WTC11 (cell line): ENCODE data around the gene CPNE4. TPM values are rescaled to one million over a fixed set of nuclear protein-coding genes. Genes with fewer than 3 reads are reported as not detected.

ENCODE experiments used
- ATAC-seq: fragments of 200-7000 bp; cut with Tn5 transposase; 2 replicates; pipeline ENCODE4 v1.10.0; 2021; ENCODE audit warnings: mild to moderate bottlenecking, moderate library complexity
- CTCF ChIA-PET: fragments of 300-600 bp; sonication (Branson Sonifier 250); formaldehyde crosslinking; loops from one replicate; lab custom pipeline; 2021; ENCODE audit warnings: antibody characterized with exemption; lab: Charles Lee
- POLR2A ChIA-PET: fragments of 350-600 bp; sonication (Branson Sonifier 250); formaldehyde crosslinking; loops from one replicate; lab custom pipeline; 2021; ENCODE audit warnings: antibody characterized with exemption; lab: Charles Lee
- DNase-seq: peaks from one replicate; pipeline ENCODE4 v3.0.0; 2021; ENCODE audit warnings: low spot score
- H3K27ac Mint-ChIP-seq: 2 replicates; pipeline ENCODE4 v1.8.0; 2021; ENCODE audit warnings: mixed read lengths
- H3K27me3 Mint-ChIP-seq: 2 replicates; pipeline ENCODE4 v1.8.0; 2021; ENCODE audit warnings: low read depth, mild to moderate bottlenecking, moderate library complexity, mixed read lengths
- H3K36me3 Mint-ChIP-seq: 2 replicates; pipeline ENCODE4 v1.8.0; 2021; ENCODE audit warnings: mixed read lengths
- H3K4me1 Mint-ChIP-seq: 2 replicates; pipeline ENCODE4 v1.8.0; 2022; ENCODE audit warnings: mixed read lengths
- H3K4me3 Mint-ChIP-seq: 2 replicates; pipeline ENCODE4 v1.8.0; 2021; ENCODE audit warnings: mild to moderate bottlenecking, moderate library complexity, mixed read lengths
- H3K9me3 Mint-ChIP-seq: 2 replicates; pipeline ENCODE4 v1.8.0; 2021; ENCODE audit warnings: mixed read lengths
- ATF1 ChIP-seq: sonication (generic); formaldehyde crosslinking; IDR thresholded peaks from 2 replicates; pipeline ENCODE4 v1.8.1; 2023; ENCODE audit warnings: mild to moderate bottlenecking, moderate library complexity, missing genetic modification reagents
- CBFB ChIP-seq: sonication (generic); formaldehyde crosslinking; IDR thresholded peaks from 2 replicates; pipeline ENCODE4 v1.8.1; 2022; ENCODE audit warnings: mild to moderate bottlenecking, low read depth, missing genetic modification reagents
- CDX4 ChIP-seq: fragments of 250-450 bp; sonication (Bioruptor Pico); IDR thresholded peaks from 2 replicates; pipeline ENCODE4 v1.9.0; 2021; ENCODE audit warnings: moderate library complexity, mild to moderate bottlenecking, inconsistent platforms, borderline replicate concordance
- CREB1 ChIP-seq: sonication (generic); formaldehyde crosslinking; IDR thresholded peaks from 2 replicates; pipeline ENCODE4 v1.8.0; 2023; ENCODE audit warnings: mild to moderate bottlenecking, missing genetic modification reagents
- CREM ChIP-seq: sonication (generic); formaldehyde crosslinking; IDR thresholded peaks from 2 replicates; pipeline ENCODE4 v1.8.1; 2022; ENCODE audit warnings: mild to moderate bottlenecking, missing genetic modification reagents, moderate library complexity
- E2F4 ChIP-seq: sonication (generic); formaldehyde crosslinking; IDR thresholded peaks from 2 replicates; pipeline ENCODE4 v1.8.1; 2022; ENCODE audit warnings: low read depth, mild to moderate bottlenecking, moderate library complexity, missing genetic modification reagents, borderline replicate concordance
- E2F5 ChIP-seq: sonication (generic); formaldehyde crosslinking; IDR thresholded peaks from 2 replicates; pipeline ENCODE4 v1.8.1; 2022; ENCODE audit warnings: mild to moderate bottlenecking, moderate library complexity, missing genetic modification reagents
- ERG ChIP-seq: fragments of 250-450 bp; sonication (Bioruptor Pico); IDR thresholded peaks from 2 replicates; pipeline ENCODE4 v1.8.0; 2021; ENCODE audit warnings: mild to moderate bottlenecking
- FOXJ3 ChIP-seq: sonication (generic); formaldehyde crosslinking; IDR thresholded peaks from 2 replicates; pipeline ENCODE4 v1.9.0; 2021; ENCODE audit warnings: missing genetic modification reagents, mild to moderate bottlenecking, borderline replicate concordance
- FOXP1 ChIP-seq: sonication (generic); formaldehyde crosslinking; IDR thresholded peaks from 2 replicates; pipeline ENCODE4 v1.8.0; 2022; ENCODE audit warnings: missing genetic modification reagents, mild to moderate bottlenecking, moderate library complexity, borderline replicate concordance
- GRHL2 ChIP-seq: fragments of 250-450 bp; sonication (Bioruptor Pico); IDR thresholded peaks from 2 replicates; pipeline ENCODE4 v1.8.0; 2022; ENCODE audit warnings: mild to moderate bottlenecking, moderate library complexity; ENCODE audit not compliant: insufficient replicate concordance, severe bottlenecking
- GTF2I ChIP-seq: fragments of 250-450 bp; sonication (Bioruptor Pico); conservative IDR thresholded peaks from 2 replicates; pipeline ENCODE4 v1.4.0; 2021; ENCODE audit warnings: mild to moderate bottlenecking
- JUN ChIP-seq: sonication (generic); formaldehyde crosslinking; IDR thresholded peaks from 2 replicates; pipeline ENCODE4 v1.8.0; 2023; ENCODE audit warnings: mild to moderate bottlenecking, missing genetic modification reagents
- KAT7 ChIP-seq: sonication (generic); formaldehyde crosslinking; IDR thresholded peaks from 2 replicates; pipeline ENCODE4 v1.8.1; 2023; ENCODE audit warnings: missing genetic modification reagents, mild to moderate bottlenecking, borderline replicate concordance
- MAX ChIP-seq: sonication (generic); formaldehyde crosslinking; IDR thresholded peaks from 2 replicates; pipeline ENCODE4 v1.8.0; 2022; ENCODE audit warnings: mild to moderate bottlenecking, missing genetic modification reagents
- MXD4 ChIP-seq: fragments of 250-450 bp; sonication (Bioruptor Pico); IDR thresholded peaks from 2 replicates; pipeline ENCODE4 v1.8.0; 2021; ENCODE audit warnings: mild to moderate bottlenecking, moderate library complexity, borderline replicate concordance
- MYBL2 ChIP-seq: sonication (generic); formaldehyde crosslinking; IDR thresholded peaks from 2 replicates; pipeline ENCODE4 v1.8.1; 2023; ENCODE audit warnings: mild to moderate bottlenecking, moderate library complexity, missing genetic modification reagents
- NR3C1 ChIP-seq: sonication (generic); formaldehyde crosslinking; conservative IDR thresholded peaks from 2 replicates; pipeline ENCODE4 v1.8.1; 2023; ENCODE audit warnings: low read depth, mild to moderate bottlenecking, missing genetic modification reagents
- PRRX2 ChIP-seq: fragments of 250-450 bp; sonication (Bioruptor Pico); IDR thresholded peaks from 2 replicates; pipeline ENCODE4 v1.8.0; 2021; ENCODE audit warnings: mild to moderate bottlenecking
- RELA ChIP-seq: sonication (generic); formaldehyde crosslinking; IDR thresholded peaks from 2 replicates; pipeline ENCODE4 v1.8.1; 2022; ENCODE audit warnings: missing genetic modification reagents, mild to moderate bottlenecking, borderline replicate concordance
- RORB ChIP-seq: fragments of 250-450 bp; sonication (Bioruptor Pico); IDR thresholded peaks from 2 replicates; pipeline ENCODE4 v1.9.0; 2021; ENCODE audit warnings: mild to moderate bottlenecking
- SMAD3 ChIP-seq: sonication (generic); formaldehyde crosslinking; IDR thresholded peaks from 2 replicates; pipeline ENCODE4 v1.8.0; 2022; ENCODE audit warnings: missing genetic modification reagents, mild to moderate bottlenecking, borderline replicate concordance
- SOX15 ChIP-seq: fragments of 250-450 bp; sonication (Bioruptor Pico); IDR thresholded peaks from 2 replicates; pipeline ENCODE4 v1.9.0; 2021; ENCODE audit warnings: mild to moderate bottlenecking
- SP1 ChIP-seq: sonication (generic); formaldehyde crosslinking; conservative IDR thresholded peaks from 2 replicates; pipeline ENCODE4 v1.8.1; 2022; ENCODE audit warnings: missing genetic modification reagents
- TEAD4 ChIP-seq: sonication (generic); formaldehyde crosslinking; IDR thresholded peaks from 2 replicates; pipeline ENCODE4 v1.8.0; 2022; ENCODE audit warnings: mild to moderate bottlenecking, missing genetic modification reagents
- USF1 ChIP-seq: sonication (generic); formaldehyde crosslinking; IDR thresholded peaks from 2 replicates; pipeline ENCODE4 v1.8.0; 2022; ENCODE audit warnings: mild to moderate bottlenecking, missing genetic modification reagents
- ZNF121 ChIP-seq: sonication (generic); formaldehyde crosslinking; IDR thresholded peaks from 2 replicates; pipeline ENCODE4 v1.8.0; 2023; ENCODE audit warnings: missing genetic modification reagents
- ZNF138 ChIP-seq: sonication (generic); formaldehyde crosslinking; conservative IDR thresholded peaks from 2 replicates; pipeline ENCODE4 v1.8.1; 2022; ENCODE audit warnings: mild to moderate bottlenecking, moderate library complexity, missing genetic modification reagents
- ZNF671 ChIP-seq: fragments of 250-450 bp; sonication (Bioruptor Pico); IDR thresholded peaks from 2 replicates; pipeline ENCODE4 v1.8.0; 2021; ENCODE audit warnings: mild to moderate bottlenecking
- total RNA-seq: library from RNA; stranded (reverse); gene quantifications from 3 replicates; pipeline ENCODE4 v1.2.3, GENCODE V29; 2021

CPNE4 gene
- total RNA-seq, 1 experiment from 2014 or later, result 2.4 TPM

- TF ChIP-seq ERG (CRISPR knock-in tag) (no peak), MAX (CRISPR knock-in tag) (peak; percentile 95), MYBL2 (CRISPR knock-in tag) (no peak), TEAD4 (CRISPR knock-in tag) (peak; percentile 9; the same call in 1 of the 2 replicates), ZNF138 (no peak), GRHL2 (no peak), RORB (CRISPR knock-in tag) (no peak), E2F5 (CRISPR knock-in tag) (no peak), CREM (CRISPR knock-in tag) (peak; percentile 42; the same call in 1 of the 2 replicates)
Measured at GRCh38 chr3:131526801-131527347, 507.9 kb downstream of the CPNE4 start (continued).

GRCh38 chr3:131518680-131519079, 516.1 kb downstream of the CPNE4 start:
- no peaks in the 10 kb centered on the region for H3K4me1 Mint-ChIP-seq
- H3K27ac Mint-ChIP-seq, result no peak overlapping the region
- no peaks in the 10 kb centered on the region for H3K36me3 Mint-ChIP-seq
- CTCF ChIA-PET, result interaction anchor here (1.5 kb wide), 1 partner anchor 516 kb away, joined by 3 read pairs; the partner anchor contains the start of gene CPNE4
- H3K4me3 Mint-ChIP-seq, result no peak overlapping the region
- H3K27me3 Mint-ChIP-seq, result peaks cover 3% of the 10 kb centered on the region
- TF ChIP-seq FOXJ3 (no peak), KAT7 (no peak), ATF1 (CRISPR knock-in tag) (no peak), E2F4 (no peak), SP1 (CRISPR knock-in tag) (no peak)
- peaks cover 10% of the 10 kb centered on the region; the same call in 1 of the 2 replicates for H3K9me3 Mint-ChIP-seq
- no peak for ATAC-seq
- POLR2A ChIA-PET, result no interaction called here
- DNase-seq, result no peak

- Mint-ChIP-seq H3K4me3 (no peak overlapping the region), H3K36me3 (peaks cover 7% of the 10 kb centered on the region), H3K27me3 (peaks cover 35% of the 10 kb centered on the region), H3K4me1 (peaks cover 10% of the 10 kb centered on the region), H3K9me3 (peaks cover 4% of the 10 kb centered on the region), H3K27ac (no peak overlapping the region)
- TF ChIP-seq CDX4 (no peak), CREB1 (no peak), JUN (CRISPR knock-in tag) (no peak), SP1 (CRISPR knock-in tag) (no peak), PRRX2 (CRISPR knock-in tag) (no peak), SMAD3 (CRISPR knock-in tag) (no peak)
- POLR2A ChIA-PET, result no interaction called here
- DNase-seq, result no peak
- ATAC-seq, result no peak
- CTCF ChIA-PET, result no interaction called here
Measured at GRCh38 chr3:131505421-131505820, 529.4 kb downstream of the CPNE4 start.

- ATAC-seq, result no peak
- H3K4me3 Mint-ChIP-seq, result peak overlapping the region; percentile 99
- peaks cover 3% of the 10 kb centered on the region for H3K9me3 Mint-ChIP-seq
- H3K27ac Mint-ChIP-seq, result no peak overlapping the region
- peaks cover 24% of the 10 kb centered on the region for H3K36me3 Mint-ChIP-seq
- POLR2A ChIA-PET, result no interaction called here
- CTCF ChIA-PET, result no interaction called here
- no peak for DNase-seq
- peaks cover 10% of the 10 kb centered on the region for H3K4me1 Mint-ChIP-seq
- peaks cover 34% of the 10 kb centered on the region for H3K27me3 Mint-ChIP-seq
- no peak for TF ChIP-seq GTF2I (CRISPR knock-in tag)
- no peak for TF ChIP-seq JUN (CRISPR knock-in tag)
- no peak for TF ChIP-seq RELA
- TF ChIP-seq MXD4 (CRISPR knock-in tag), result no peak
- no peak for TF ChIP-seq USF1 (CRISPR knock-in tag)
- TF ChIP-seq CBFB (CRISPR knock-in tag), result no peak
- no peak for TF ChIP-seq SOX15 (CRISPR knock-in tag)
- no peak for TF ChIP-seq ZNF671 (CRISPR knock-in tag)
- no peak for TF ChIP-seq FOXP1 (CRISPR knock-in tag)
- no peak for TF ChIP-seq ZNF121
- no peak for TF ChIP-seq NR3C1 (CRISPR knock-in tag)
Measured at GRCh38 chr3:131503320-131503635, 531.5 kb downstream of the CPNE4 start.
